ENCODE measurements around the gene FGD1. TPM values are rescaled to one million over a fixed set of nuclear protein-coding genes. Genes with fewer than 3 reads are reported as not detected.
A peak's percentile ranks its signal among the peaks of the same experiment; 100 is the strongest.

Gene FGD1
- total RNA-seq, 6 donors from 2014 or later: 1.0 to 4.1 (median 1.7) TPM

- H3K9me3 ChIP-seq: no peaks in the 10 kb centered on the region
- ATAC-seq (ENCODE audit: low FRiP score in 2 of 2): no peak
- WGBS, 2 donors: 88% methylated on average over 19 of the region's 21 CpGs; no CpG with 5 or more reads in 1 of the 2 donors
These were observed 25.8 kb downstream of the FGD1 start for GRCh38 chrX:54470054-54470760.

GRCh38 chrX:54452920-54453319, 43.1 kb downstream of the FGD1 start:
- Histone ChIP-seq H3K9me3 (no peaks in the 10 kb centered on the region), H3K27ac (no peak overlapping the region), H3K4me1 (no peaks in the 10 kb centered on the region), H3K27me3 (no peaks in the 10 kb centered on the region), H3K4me3 (no peak overlapping the region), H3K36me3 (peaks cover 0 to 15% (median 1%) of the 10 kb centered on the region in 4 donors)
- WGBS, 2 donors: 37 to 58% methylated on average over 2 of the region's 2 CpGs
- DNase-seq (no peak), ATAC-seq (ENCODE audit: low FRiP score in 2 of 2) (no peak)
- TF ChIP-seq EP300 (IDR thresholded peaks at IDR 0.05) (no peak), POLR2AphosphoS5 (IDR thresholded peaks at IDR 0.05) (no peak), CTCF (IDR thresholded peaks at IDR 0.05) (no peak), POLR2A (IDR thresholded peaks at IDR 0.05) (no peak)

More at GRCh38 chrX:54470054-54470760, 25.8 kb downstream of the FGD1 start:
- Histone ChIP-seq H3K36me3 (peaks cover 0 to 16% (median 0%) of the 10 kb centered on the region in 4 donors), H3K4me3 (no peak overlapping the region), H3K4me1 (no peaks in the 10 kb centered on the region), H3K27ac (no peak overlapping the region), H3K27me3 (no peaks in the 10 kb centered on the region)
- no peak for TF ChIP-seq POLR2AphosphoS5 (IDR thresholded peaks at IDR 0.05)
- no peak for TF ChIP-seq CTCF (IDR thresholded peaks at IDR 0.05)
- no peak for TF ChIP-seq POLR2A (IDR thresholded peaks at IDR 0.05)
- TF ChIP-seq EP300 (IDR thresholded peaks at IDR 0.05): no peak
- DNase-seq: peak in 1 of 2 donors; percentile 50

- Histone ChIP-seq H3K27me3 (no peaks in the 10 kb centered on the region), H3K9me3 (no peaks in the 10 kb centered on the region), H3K36me3 (peaks cover 0 to 12% (median 4%) of the 10 kb centered on the region in 4 donors), H3K4me3 (no peak overlapping the region), H3K4me1 (no peaks in the 10 kb centered on the region), H3K27ac (no peak overlapping the region)
- no peak for TF ChIP-seq POLR2A (IDR thresholded peaks at IDR 0.05)
- no peak for TF ChIP-seq POLR2AphosphoS5 (IDR thresholded peaks at IDR 0.05)
- TF ChIP-seq CTCF (IDR thresholded peaks at IDR 0.05): no peak
- no peak for TF ChIP-seq EP300 (IDR thresholded peaks at IDR 0.05)
- ATAC-seq (ENCODE audit: low FRiP score in 2 of 2) (no peak), DNase-seq (no peak)
These were observed 46.1 kb downstream of the FGD1 start for GRCh38 chrX:54449929-54450328.

- Histone ChIP-seq H3K27me3 (no peaks in the 10 kb centered on the region), H3K4me3 (no peak overlapping the region), H3K27ac (no peak overlapping the region), H3K4me1 (no peaks in the 10 kb centered on the region), H3K9me3 (no peaks in the 10 kb centered on the region), H3K36me3 (peaks cover 0 to 25% (median 10%) of the 10 kb centered on the region in 4 donors)
- no peak for TF ChIP-seq EP300 (IDR thresholded peaks at IDR 0.05)
- TF ChIP-seq CTCF (IDR thresholded peaks at IDR 0.05): no peak
- TF ChIP-seq POLR2A (IDR thresholded peaks at IDR 0.05): no peak
- no peak for TF ChIP-seq POLR2AphosphoS5 (IDR thresholded peaks at IDR 0.05)
- WGBS, 2 donors: 73 to 74% methylated on average over 3 to 5 of the region's 5 CpGs
- ATAC-seq (ENCODE audit: low FRiP score in 2 of 2) (no peak), DNase-seq (no peak)
These were observed 48.6 kb downstream of the FGD1 start for GRCh38 chrX:54447461-54447860.

- TF ChIP-seq CTCF (IDR thresholded peaks at IDR 0.05) (no peak), POLR2A (IDR thresholded peaks at IDR 0.05) (no peak), POLR2AphosphoS5 (IDR thresholded peaks at IDR 0.05) (no peak), EP300 (IDR thresholded peaks at IDR 0.05) (no peak)
- Histone ChIP-seq H3K4me3 (no peak overlapping the region), H3K9me3 (no peaks in the 10 kb centered on the region), H3K4me1 (peaks cover 6 to 8% (median 7%) of the 10 kb centered on the region in 4 donors), H3K27ac (no peak overlapping the region), H3K27me3 (no peaks in the 10 kb centered on the region), H3K36me3 (peaks cover 0 to 25% (median 10%) of the 10 kb centered on the region in 4 donors)
- ATAC-seq (ENCODE audit: low FRiP score in 2 of 2) (no peak), DNase-seq (peak in 1 of 2 donors; percentile 41)
- WGBS, 2 donors: 77 to 79% methylated on average over 4 to 7 of the region's 17 CpGs
These were observed 50.0 kb downstream of the FGD1 start for GRCh38 chrX:54446084-54446483.
